ENCODE results near the gene CYB5R3.

Gene CYB5R3

GRCh38 chr22:42623301-42623751, 25.9 kb downstream of the CYB5R3 start:
- TF ChIP-seq SNAI2 (CRISPR knock-in tag; IDR thresholded peaks at IDR 0.05): no peak
- no peak for TF ChIP-seq PATZ1 (CRISPR knock-in tag; IDR thresholded peaks at IDR 0.05; ENCODE audit: borderline replicate concordance)
- no peak for ATAC-seq

GRCh38 chr22:42622061-42622710, 27.0 kb downstream of the CYB5R3 start:
- TF ChIP-seq ARNTL (CRISPR knock-in tag; IDR thresholded peaks at IDR 0.05; ENCODE audit: borderline replicate concordance, low read depth): no peak
- TF ChIP-seq ZFP3 (CRISPR knock-in tag; IDR thresholded peaks at IDR 0.05): no peak
- TF ChIP-seq PPARA (CRISPR knock-in tag; IDR thresholded peaks at IDR 0.05; ENCODE audit: borderline replicate concordance): no peak
- no peak for TF ChIP-seq RARB (CRISPR knock-in tag; IDR thresholded peaks at IDR 0.05)
- no peak for TF ChIP-seq CREB5 (CRISPR knock-in tag; IDR thresholded peaks at IDR 0.05; ENCODE audit: low read depth)
- TF ChIP-seq TCF4 (CRISPR knock-in tag; IDR thresholded peaks at IDR 0.05; ENCODE audit: borderline replicate concordance): no peak
- ATAC-seq: no peak

GRCh38 chr22:42621505-42622002, 27.6 kb downstream of the CYB5R3 start:
- peak; percentile 92 for ATAC-seq

More at GRCh38 chr22:42621505-42622002, 27.6 kb downstream of the CYB5R3 start:
- TF ChIP-seq ZNF8 (CRISPR knock-in tag; IDR thresholded peaks at IDR 0.05) (no peak), BACH2 (CRISPR knock-in tag; IDR thresholded peaks at IDR 0.05; ENCODE audit: borderline replicate concordance) (no peak), RARB (CRISPR knock-in tag; IDR thresholded peaks at IDR 0.05) (no peak), TOX (CRISPR knock-in tag; IDR thresholded peaks at IDR 0.05; ENCODE audit: borderline replicate concordance) (no peak), CREB5 (CRISPR knock-in tag; IDR thresholded peaks at IDR 0.05; ENCODE audit: low read depth) (no peak), TCF4 (CRISPR knock-in tag; IDR thresholded peaks at IDR 0.05; ENCODE audit: borderline replicate concordance) (no peak), POU6F1 (CRISPR knock-in tag; IDR thresholded peaks at IDR 0.05; ENCODE audit: borderline replicate concordance, low read depth) (no peak), ZNF565 (CRISPR knock-in tag; conservative IDR thresholded peaks at IDR 0.05; ENCODE audit: low read depth) (no peak), SNAI2 (CRISPR knock-in tag; IDR thresholded peaks at IDR 0.05) (no peak), ZC3H10 (CRISPR knock-in tag; IDR thresholded peaks at IDR 0.05) (no peak), PPARA (CRISPR knock-in tag; IDR thresholded peaks at IDR 0.05; ENCODE audit: borderline replicate concordance) (no peak), CSRNP3 (CRISPR knock-in tag; IDR thresholded peaks at IDR 0.05) (no peak), ARNTL (CRISPR knock-in tag; IDR thresholded peaks at IDR 0.05; ENCODE audit: borderline replicate concordance, low read depth) (no peak), OSR1 (CRISPR knock-in tag; IDR thresholded peaks at IDR 0.05) (no peak)

Data from SK-N-SH treated with all-trans-retinoic acid at 6 μM for 48 hours (cell line).